GM12801 (cell line): ENCODE measurements around the gene SPDL1.

Source experiments
- CTCF ChIP-seq: IDR thresholded peaks from one replicate; pipeline ENCODE4 v1.5.1; 2011; ENCODE audit warnings: control low read depth; ENCODE audit not compliant: insufficient read length; ENCODE audit errors: extremely low read depth

SPDL1 gene

GRCh38 chr5:169554251-169554650, 29.3 kb upstream of the SPDL1 start:
- TF ChIP-seq CTCF, result no peak

GRCh38 chr5:169557838-169558237, 25.7 kb upstream of the SPDL1 start:
- no peak for TF ChIP-seq CTCF

- TF ChIP-seq CTCF, result no peak
Measured at GRCh38 chr5:169561893-169562292, 21.7 kb upstream of the SPDL1 start.

- TF ChIP-seq CTCF, result no peak
Measured at GRCh38 chr5:169563369-169563768, 20.2 kb upstream of the SPDL1 start.

- no peak for TF ChIP-seq CTCF
Measured at GRCh38 chr5:169566202-169566601, 17.4 kb upstream of the SPDL1 start.

- no peak for TF ChIP-seq CTCF
Measured at GRCh38 chr5:169567079-169567478, 16.5 kb upstream of the SPDL1 start.

GRCh38 chr5:169569513-169569912, 14.1 kb upstream of the SPDL1 start:
- TF ChIP-seq CTCF, result no peak

GRCh38 chr5:169571355-169571754, 12.2 kb upstream of the SPDL1 start:
- TF ChIP-seq CTCF, result no peak
